GM18868 (cell line): ENCODE measurements around the gene MID1IP1.

Experiments used
- ATAC-seq: cut with Tn5 transposase; IDR thresholded peaks from one replicate; pipeline ENCODE4 v1.9.1; 2021; ENCODE audit warnings: mild to moderate bottlenecking, moderate library complexity; ENCODE audit not compliant: unreplicated experiment

MID1IP1 gene

DNA sequence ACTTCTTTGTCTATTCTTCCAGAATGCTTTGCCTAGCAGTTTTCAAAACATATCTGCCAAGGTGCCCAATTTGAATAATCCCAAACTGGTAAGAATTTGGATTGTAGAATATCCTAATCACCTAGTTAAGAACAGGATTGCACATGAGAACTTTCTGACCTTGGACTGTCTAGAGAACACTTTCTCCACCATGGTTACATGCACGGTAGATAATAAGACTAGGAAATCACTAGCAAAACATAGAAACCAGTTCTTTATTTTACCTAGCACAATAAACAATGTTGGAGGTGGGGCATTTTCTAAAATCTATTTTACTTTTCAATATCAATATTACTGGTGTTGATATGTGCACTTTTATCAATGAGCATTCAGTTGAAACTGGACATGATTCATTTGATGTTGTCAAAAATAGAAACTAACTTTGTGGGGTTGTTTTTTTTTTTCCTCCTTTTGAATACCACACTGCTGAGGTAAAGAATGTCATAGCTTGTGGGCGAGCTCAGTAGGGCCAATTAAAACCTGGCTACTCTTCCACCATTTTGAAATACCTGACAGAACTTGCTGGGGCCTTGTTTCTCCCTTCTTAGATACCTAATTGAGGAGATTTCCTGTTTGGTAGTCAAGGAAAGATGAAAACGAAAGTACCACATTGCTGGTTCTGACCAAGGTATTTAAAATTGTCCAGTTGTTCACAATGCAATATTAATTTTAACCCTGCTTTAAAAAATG, 10.4 kb downstream of the MID1IP1 start:
- ATAC-seq, result no peak

DNA sequence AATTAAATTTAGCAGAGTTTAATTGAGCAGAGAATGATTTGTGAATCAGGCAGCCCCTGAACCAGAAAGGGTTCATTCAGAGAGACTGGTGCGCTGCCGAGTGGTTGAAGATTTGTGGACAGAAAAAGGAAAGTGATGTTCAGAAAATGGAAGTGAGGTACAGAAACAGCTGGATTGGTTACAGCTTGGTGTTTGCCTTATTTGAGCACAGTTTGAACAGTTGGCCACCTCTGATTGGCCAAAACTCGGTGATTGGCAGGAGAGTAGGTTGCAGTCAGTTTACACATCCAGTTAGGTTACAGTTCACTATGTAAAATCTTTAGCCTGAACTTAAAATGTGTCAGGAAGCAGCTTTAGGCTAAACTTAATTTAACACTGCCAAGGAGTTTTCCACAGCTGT, 14.9 kb downstream of the MID1IP1 start:
- no peak for ATAC-seq

GRCh38 chrX:38817004-38817703, 15.9 kb downstream of the MID1IP1 start:
- ATAC-seq, result no peak

DNA sequence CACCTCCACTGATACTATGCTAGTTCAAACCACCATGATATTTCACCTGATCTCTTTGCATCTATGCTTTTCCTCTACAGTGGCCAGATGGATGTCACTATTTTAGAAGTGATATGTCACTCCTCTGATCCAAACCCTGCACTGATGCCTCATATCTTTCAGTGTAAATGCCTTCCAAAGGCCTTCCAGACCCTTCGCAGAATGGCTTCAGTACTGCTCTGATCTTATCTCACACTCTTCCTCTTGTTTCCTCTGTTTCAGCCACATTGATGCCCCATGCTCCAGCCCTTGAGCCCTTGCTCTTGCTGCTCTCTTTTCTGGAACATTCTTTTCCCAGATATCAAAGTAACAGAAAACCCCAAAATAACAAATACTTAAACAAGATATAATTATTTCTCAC, 17.9 kb downstream of the MID1IP1 start:
- no peak for ATAC-seq

DNA sequence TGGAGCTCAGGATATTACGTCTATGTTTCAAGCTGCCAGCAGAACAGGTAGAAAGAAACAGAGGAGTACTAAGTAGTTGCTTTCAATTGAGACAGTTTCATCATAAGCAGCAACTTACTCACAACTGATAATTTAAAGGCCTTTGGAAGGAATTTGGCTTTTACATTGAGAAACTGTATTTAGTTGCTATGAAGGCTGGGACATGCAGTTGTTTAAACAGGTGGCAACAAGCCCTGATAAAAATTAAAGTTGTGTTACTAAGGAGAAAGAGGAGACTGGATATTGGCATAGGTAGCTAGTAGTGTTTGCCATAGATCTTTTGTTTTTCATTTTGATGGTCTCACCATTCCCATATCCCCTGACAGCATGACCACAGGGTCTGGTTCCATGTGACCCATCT, 18.4 kb downstream of the MID1IP1 start:
- no peak for ATAC-seq

- ATAC-seq, result no peak
Observed at GRCh38 chrX:38820751-38821150, 19.5 kb downstream of the MID1IP1 start.

DNA sequence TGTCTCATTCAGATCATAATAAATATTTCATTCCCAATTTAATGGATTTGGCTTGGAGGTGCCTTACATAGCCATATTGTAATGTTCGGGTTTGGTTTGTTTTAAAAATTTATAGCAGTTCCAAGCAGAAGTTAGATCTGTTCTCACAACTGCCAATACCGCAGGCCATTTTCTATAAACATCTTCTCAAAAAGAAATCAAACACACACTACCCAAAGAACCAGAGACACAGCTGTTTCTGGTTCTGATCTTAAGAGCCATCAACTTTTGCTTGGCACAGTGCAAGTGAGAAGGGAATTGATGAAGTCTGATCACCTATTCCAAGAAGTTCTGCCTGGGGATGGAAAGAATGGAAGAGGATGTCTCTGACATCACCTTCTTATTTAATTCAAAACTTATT, 22.9 kb downstream of the MID1IP1 start:
- ATAC-seq, result no peak

DNA sequence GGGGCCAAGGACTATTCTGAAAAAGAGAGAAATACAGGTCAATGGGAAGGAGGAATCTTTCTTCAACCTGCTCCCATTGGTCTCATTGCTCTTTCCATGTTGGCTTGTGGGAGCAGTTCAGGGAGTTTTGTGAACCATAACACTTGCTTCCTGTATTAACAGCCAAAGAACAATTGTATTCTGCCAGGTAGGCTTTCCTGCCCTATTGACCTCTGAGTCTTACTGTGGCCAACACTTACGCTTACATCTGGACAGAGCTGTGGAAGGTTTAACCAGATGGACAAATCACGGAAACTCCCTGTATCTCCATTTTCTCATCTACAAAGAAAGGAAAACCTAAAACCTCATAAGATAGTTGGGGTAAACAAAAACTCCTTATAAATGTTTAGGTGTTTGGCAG, 30.7 kb downstream of the MID1IP1 start:
- no peak for ATAC-seq

GRCh38 chrX:38837389-38837788, 36.1 kb downstream of the MID1IP1 start:
- ATAC-seq, result no peak

GRCh38 chrX:38839277-38839676, 38.0 kb downstream of the MID1IP1 start:
- ATAC-seq, result no peak

DNA sequence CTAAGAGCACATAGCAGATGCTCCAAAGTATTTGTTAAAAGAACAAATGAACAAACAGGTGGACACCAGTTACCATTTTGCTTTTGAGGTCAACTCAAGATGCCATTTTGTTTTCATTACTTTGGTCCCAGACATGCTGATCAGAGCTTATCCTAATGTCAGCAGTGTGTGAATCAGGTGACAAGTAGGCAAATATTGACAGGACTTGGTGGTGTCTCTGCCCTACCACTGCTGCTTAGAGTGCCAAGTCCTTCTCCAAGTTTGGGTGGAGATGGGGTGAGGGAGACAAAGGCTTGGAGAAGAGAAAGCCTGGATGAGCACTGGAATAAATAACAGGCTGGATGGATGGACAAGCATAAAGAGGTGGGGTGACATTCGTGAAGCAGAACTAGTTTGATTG, 38.7 kb downstream of the MID1IP1 start:
- ATAC-seq, result no peak

DNA sequence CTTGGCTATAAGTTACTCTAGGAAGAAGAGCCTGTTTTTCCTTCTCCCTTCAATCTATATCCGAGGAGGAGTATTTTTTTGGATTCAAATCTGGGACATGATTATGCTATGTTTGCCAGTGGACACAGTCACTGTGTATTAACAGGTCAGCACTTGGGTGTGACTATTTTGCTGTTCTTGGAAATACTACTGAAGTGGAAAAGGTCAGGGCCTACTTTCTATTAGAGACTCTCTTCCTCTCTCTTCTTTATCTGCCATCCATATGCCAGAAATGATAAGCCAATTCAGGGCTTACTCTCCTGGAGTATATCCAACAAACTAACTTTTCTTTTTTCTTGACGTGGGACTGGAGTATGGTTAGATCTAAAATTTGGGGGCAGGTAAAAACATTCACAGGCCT, 40.5 kb downstream of the MID1IP1 start:
- no peak for ATAC-seq

- no peak for ATAC-seq
Observed at GRCh38 chrX:38845426-38845825, 44.2 kb downstream of the MID1IP1 start.

DNA sequence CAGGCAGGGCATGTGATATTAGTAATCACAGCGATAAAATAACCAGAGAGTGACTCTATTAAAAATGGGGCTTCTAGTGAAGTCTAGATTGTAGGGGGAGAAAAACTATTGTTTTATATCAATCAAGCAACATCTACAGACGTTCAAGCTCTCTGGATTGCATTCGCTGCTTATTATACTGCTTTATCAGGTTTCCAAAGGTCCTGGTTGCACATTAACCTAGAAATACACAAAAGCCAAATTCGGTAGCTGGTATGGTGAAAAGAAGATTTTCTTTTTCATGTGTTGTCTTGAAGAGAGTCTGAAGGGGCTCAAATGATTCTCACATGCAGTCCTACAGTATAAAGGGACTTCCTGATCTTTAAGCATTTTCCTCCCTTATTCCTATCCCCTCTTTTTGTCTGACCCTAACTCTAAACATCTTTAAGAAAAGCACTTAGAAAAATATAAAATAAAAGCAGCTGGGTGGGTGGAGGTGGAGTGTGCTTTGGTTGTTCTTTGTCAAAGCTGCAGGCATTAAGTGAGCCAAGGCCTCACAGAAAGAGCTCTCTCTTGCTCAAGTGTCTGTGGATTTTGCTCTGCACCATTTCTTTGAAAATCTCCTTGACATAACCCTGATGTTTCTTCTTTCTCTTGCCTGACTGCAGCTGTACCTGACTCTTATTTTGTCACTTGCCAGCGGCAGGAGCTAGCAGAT, 46.1 kb downstream of the MID1IP1 start:
- ATAC-seq, result no peak

DNA sequence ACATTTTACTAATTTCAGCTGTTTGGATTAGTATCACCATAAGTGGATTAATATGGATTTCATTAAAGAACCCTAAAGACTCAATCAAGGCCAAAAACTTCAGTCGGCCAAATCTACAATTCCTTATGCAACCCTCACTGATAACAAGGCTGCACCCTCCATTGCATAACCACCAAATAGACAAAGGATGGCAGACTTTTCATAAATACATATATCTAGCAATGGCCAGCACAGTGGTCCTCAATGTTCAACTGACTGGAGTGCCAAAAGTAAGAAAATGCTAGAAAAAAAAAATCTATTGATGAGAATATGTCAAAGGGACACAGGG, 46.6 kb downstream of the MID1IP1 start:
- no peak for ATAC-seq

GRCh38 chrX:38848671-38849455, 47.6 kb downstream of the MID1IP1 start:
- no peak for ATAC-seq

GRCh38 chrX:38850807-38851544, 49.7 kb downstream of the MID1IP1 start:
- ATAC-seq, result no peak

DNA sequence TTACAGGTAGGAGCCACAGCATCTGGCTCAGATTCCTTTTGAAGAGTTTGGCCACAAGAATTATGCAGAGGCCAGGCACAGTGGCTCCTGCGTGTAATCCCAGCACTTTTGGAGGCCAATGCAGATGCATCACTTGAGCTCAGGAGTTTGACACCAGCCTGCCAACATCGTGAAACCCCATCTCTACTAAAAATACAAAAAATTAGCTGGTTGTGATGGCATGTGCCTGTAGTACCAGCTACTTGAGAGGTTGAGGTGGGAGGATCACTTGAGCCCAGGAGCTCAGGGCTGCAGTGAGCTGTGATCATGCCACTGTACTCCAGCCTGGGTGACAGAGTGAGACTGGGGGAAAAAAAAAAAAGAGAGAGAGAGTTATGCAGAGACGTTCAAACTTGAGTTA, 53.0 kb downstream of the MID1IP1 start:
- ATAC-seq, result no peak
